Smooth muscle cell (in vitro differentiated cells): ENCODE measurements around the gene PRRG2. TPM values are rescaled to one million over a fixed set of nuclear protein-coding genes. Genes with fewer than 3 reads are reported as not detected.
"Not testable (repeated sequence)": the region's sequence is repeated elsewhere in the genome, so short reads cannot be mapped to it uniquely, and the experiment has no call there.

Experiments used
- DNase-seq: peaks from one replicate; lab custom pipeline; 2025; ENCODE audit not compliant: unreplicated experiment; lab: John Stamatoyannopoulos, UW
- H2AFZ ChIP-seq: fragments of 200-600 bp; sonication (generic); 2 replicates; pipeline ENCODE4 v1.6.0; 2016; ENCODE audit warnings: antibody characterized with exemption, low read depth, mild to moderate bottlenecking
- H3F3A ChIP-seq: fragments of 200-600 bp; sonication (generic); 2 replicates; pipeline ENCODE4 v1.6.0; 2017; ENCODE audit warnings: antibody characterized with exemption, low read depth
- H3K27ac ChIP-seq: fragments of 200-600 bp; sonication (generic); 2 replicates; pipeline ENCODE4 v1.5.1; 2016; ENCODE audit warnings: low read depth, mild to moderate bottlenecking
- H3K27me3 ChIP-seq: fragments of 200-600 bp; sonication (generic); 2 replicates; pipeline ENCODE4 v1.6.1; 2016; ENCODE audit warnings: low read depth, mild to moderate bottlenecking
- H3K36me3 ChIP-seq: fragments of 200-600 bp; sonication (generic); 2 replicates; pipeline ENCODE4 v1.5.1; 2016; ENCODE audit warnings: low read depth
- H3K4me1 ChIP-seq: fragments of 200-600 bp; sonication (generic); 2 replicates; pipeline ENCODE4 v1.5.1; 2016; ENCODE audit warnings: low read depth
- H3K4me2 ChIP-seq: fragments of 200-600 bp; sonication (generic); 2 replicates; pipeline ENCODE4 v1.6.0; 2016; ENCODE audit warnings: mild to moderate bottlenecking
- H3K4me3 ChIP-seq: fragments of 200-600 bp; sonication (generic); 2 replicates; pipeline ENCODE4 v1.5.1; 2016; ENCODE audit warnings: mild to moderate bottlenecking
- H3K79me2 ChIP-seq: fragments of 200-600 bp; sonication (generic); 2 replicates; pipeline ENCODE4 v1.6.0; 2016; ENCODE audit warnings: low read depth, mild to moderate bottlenecking
- H3K9ac ChIP-seq: fragments of 200-600 bp; sonication (generic); 2 replicates; pipeline ENCODE4 v1.6.0; 2016; ENCODE audit warnings: low read depth
- H3K9me3 ChIP-seq: fragments of 200-600 bp; sonication (generic); replicated peaks from 2 replicates; pipeline ENCODE4 v1.5.1; 2016; ENCODE audit warnings: low read depth
- H4K20me1 ChIP-seq: fragments of 200-600 bp; sonication (generic); 2 replicates; pipeline ENCODE4 v1.6.0; 2016; ENCODE audit warnings: low read depth
- WGBS: methylation state at CpG from one replicate; pipeline ENCODE4 v1.1.7; 2016; ENCODE audit warnings: low lambda C conversion rate; 5-methylcytosine and 5-hydroxymethylcytosine counted together
- polyA plus RNA-seq: library from polyadenylated mRNA; unstranded; fragments of >200 nt; fragmentation: Nextera tagmentation; extraction: Ambion mirVana; gene quantifications from 2 replicates; pipeline ENCODE4 v1.2.1, GENCODE V29; 2016
- total RNA-seq: library from RNA; depleted of rRNA; stranded (reverse); fragments of >200 nt; gene quantifications from 2 replicates; pipeline ENCODE4 v1.2.3, GENCODE V29; 2014
- TF ChIP-seq, protein P1 (sequence below): fragments of 200-600 bp; sonication (generic); IDR thresholded peaks from 2 replicates; pipeline ENCODE4 v1.5.1; 2017; ENCODE audit warnings: borderline replicate concordance, mild to moderate bottlenecking, antibody characterized with exemption; ENCODE audit not compliant: insufficient read depth, poor library complexity, severe bottlenecking

Gene PRRG2
- total and polyA plus RNA-seq, 2 experiments from 2014 or later: 0.24 to 13.5 TPM

DNA sequence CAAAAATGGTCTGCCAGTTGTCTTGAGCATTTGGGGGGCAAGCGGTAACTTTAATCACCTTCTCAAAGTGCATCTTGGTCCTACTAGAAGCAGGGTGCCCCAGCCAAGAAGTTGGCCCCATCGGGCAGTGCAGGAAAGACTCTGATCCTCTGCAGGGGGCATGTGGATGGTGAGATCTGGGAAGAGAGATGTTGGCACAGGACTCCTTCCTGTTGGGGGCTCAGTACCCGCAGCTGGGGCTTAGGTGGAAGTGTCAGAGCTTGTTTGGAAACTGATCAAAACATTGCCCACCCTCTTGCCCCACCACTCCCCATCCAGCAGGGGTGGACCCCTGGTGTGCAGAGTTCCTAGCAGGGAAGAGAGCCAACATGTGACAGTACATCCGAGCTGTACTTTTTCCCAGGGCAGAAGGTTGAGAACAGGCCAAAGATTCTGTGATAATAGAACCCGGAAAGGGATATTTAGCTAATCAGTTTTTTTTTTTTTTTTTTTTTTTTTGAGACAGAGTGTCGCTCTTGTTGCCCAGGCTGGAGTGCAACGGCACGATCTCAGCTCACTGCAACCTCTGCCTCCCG is 50.0 kb downstream of the PRRG2 start:
- H3K9ac ChIP-seq: no peak overlapping the region
- TF ChIP-seq, protein P1, sequence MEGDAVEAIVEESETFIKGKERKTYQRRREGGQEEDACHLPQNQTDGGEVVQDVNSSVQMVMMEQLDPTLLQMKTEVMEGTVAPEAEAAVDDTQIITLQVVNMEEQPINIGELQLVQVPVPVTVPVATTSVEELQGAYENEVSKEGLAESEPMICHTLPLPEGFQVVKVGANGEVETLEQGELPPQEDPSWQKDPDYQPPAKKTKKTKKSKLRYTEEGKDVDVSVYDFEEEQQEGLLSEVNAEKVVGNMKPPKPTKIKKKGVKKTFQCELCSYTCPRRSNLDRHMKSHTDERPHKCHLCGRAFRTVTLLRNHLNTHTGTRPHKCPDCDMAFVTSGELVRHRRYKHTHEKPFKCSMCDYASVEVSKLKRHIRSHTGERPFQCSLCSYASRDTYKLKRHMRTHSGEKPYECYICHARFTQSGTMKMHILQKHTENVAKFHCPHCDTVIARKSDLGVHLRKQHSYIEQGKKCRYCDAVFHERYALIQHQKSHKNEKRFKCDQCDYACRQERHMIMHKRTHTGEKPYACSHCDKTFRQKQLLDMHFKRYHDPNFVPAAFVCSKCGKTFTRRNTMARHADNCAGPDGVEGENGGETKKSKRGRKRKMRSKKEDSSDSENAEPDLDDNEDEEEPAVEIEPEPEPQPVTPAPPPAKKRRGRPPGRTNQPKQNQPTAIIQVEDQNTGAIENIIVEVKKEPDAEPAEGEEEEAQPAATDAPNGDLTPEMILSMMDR: no peak
- no peak for DNase-seq
- no peaks in the 10 kb centered on the region for H3K4me1 ChIP-seq
- H3K27ac ChIP-seq: no peak overlapping the region
- peaks cover 7% of the 10 kb centered on the region for H3F3A ChIP-seq
- no peak overlapping the region for H2AFZ ChIP-seq
- no peaks in the 10 kb centered on the region for H3K79me2 ChIP-seq
- H3K36me3 ChIP-seq: no peaks in the 10 kb centered on the region
- no peak overlapping the region for H3K4me3 ChIP-seq
- no peaks in the 10 kb centered on the region for H3K9me3 ChIP-seq
- no peaks in the 10 kb centered on the region for H3K27me3 ChIP-seq
- no peaks in the 10 kb centered on the region for H4K20me1 ChIP-seq
- H3K4me2 ChIP-seq: no peak overlapping the region
- 88% methylated on average over 5 of the region's 9 CpGs for WGBS

DNA sequence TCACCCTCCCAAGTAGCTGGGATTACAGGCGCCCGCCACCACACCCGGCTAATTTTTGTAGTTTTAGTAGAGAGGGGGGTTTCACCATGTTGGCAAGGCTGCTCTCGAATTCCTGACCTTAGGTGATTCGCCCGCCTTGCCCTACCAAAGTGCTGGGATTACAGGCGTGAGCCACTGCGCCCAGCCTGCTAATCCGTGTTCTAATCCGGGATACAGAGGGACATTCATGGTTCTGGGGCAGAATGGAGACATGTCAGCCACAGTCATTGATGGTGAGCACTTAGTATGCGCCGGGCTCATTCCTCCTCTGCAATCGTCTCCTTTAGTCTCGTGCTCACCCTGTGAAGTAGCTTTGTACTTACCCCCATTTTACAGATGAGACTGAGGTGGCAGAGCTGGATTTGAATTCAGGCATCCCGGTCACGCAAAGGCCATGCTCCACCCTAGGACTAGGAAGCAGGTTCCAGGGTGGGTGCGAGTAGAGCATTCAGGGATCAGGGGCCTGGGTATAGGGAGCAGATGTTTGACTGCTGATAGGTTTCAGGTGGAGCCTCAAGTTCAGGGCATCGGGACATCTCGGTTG is 50.6 kb downstream of the PRRG2 start:
- 93% methylated on average over 19 of the region's 19 CpGs for WGBS

DNA sequence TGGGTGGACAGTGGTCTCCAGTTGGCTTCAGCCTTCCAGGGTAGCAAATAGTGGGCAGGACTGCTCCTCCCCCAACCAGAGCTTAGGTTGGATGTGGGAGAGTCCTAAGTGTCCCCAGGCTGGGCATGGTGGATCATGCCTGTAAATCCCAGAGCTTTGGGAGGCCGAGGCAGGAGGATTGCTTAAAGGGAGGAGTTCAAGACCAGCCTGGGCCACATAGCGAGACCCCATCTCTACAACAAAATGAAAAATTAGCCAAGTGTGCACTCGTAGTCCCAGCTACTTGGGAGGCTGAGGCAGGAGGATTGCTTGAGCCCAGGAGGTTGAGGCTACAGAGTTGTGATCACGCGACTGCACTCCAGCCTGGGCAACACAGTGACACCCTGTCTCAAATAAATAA is 51.5 kb downstream of the PRRG2 start:
- H3K36me3 ChIP-seq: no peaks in the 10 kb centered on the region
- H3K4me1 ChIP-seq: no peaks in the 10 kb centered on the region
- no peaks in the 10 kb centered on the region for H4K20me1 ChIP-seq
- DNase-seq: no peak
- over 99% methylated on average over 5 of the region's 5 CpGs for WGBS
- no peak overlapping the region for H3K4me2 ChIP-seq
- TF ChIP-seq, protein P1: no peak
- no peak overlapping the region for H3K27ac ChIP-seq
- H2AFZ ChIP-seq: no peak overlapping the region
- H3K9me3 ChIP-seq: no peaks in the 10 kb centered on the region
- H3K9ac ChIP-seq: no peak overlapping the region
- peaks cover 7% of the 10 kb centered on the region for H3F3A ChIP-seq
- H3K79me2 ChIP-seq: no peaks in the 10 kb centered on the region
- H3K4me3 ChIP-seq: no peak overlapping the region
- no peaks in the 10 kb centered on the region for H3K27me3 ChIP-seq

More for the DNA sequence above, 50.6 kb downstream of the PRRG2 start:
- peaks cover 7% of the 10 kb centered on the region for H3F3A ChIP-seq
- no peak overlapping the region for H2AFZ ChIP-seq
- H3K4me1 ChIP-seq: no peaks in the 10 kb centered on the region
- DNase-seq: no peak
- H3K9ac ChIP-seq: no peak overlapping the region
- H3K4me3 ChIP-seq: no peak overlapping the region
- H3K27me3 ChIP-seq: no peaks in the 10 kb centered on the region
- no peak overlapping the region for H3K27ac ChIP-seq
- no peaks in the 10 kb centered on the region for H3K36me3 ChIP-seq
- TF ChIP-seq, protein P1: no peak
- H3K79me2 ChIP-seq: no peaks in the 10 kb centered on the region
- no peaks in the 10 kb centered on the region for H4K20me1 ChIP-seq
- H3K9me3 ChIP-seq: no peaks in the 10 kb centered on the region
- no peak overlapping the region for H3K4me2 ChIP-seq

DNA sequence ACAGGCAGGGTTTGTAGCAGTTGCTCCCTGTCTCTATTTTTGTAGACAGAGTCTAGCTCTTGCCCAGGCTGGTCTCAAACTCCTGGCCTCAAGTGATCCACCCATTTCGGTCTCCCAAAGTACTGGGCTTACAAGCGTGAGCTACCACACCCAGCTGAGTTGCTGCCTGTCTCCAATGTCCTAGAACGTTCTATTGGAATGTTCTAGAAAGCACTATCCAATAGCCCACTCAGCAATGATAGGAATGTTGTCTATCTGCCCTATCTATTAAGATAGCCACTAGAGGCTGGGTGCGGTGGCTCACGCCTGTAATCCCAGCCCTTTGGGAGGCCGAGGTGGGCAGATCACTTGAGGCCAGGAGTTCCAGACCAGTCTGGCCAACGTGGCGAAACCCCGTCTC is 52.2 kb downstream of the PRRG2 start:
- DNase-seq, H3K27me3 ChIP-seq, H3K36me3 ChIP-seq, H3K9ac ChIP-seq, H4K20me1 ChIP-seq, H3K4me2 ChIP-seq, H3K79me2 ChIP-seq, H3K4me1 ChIP-seq, H3F3A ChIP-seq, H3K4me3 ChIP-seq, H3K27ac ChIP-seq, H2AFZ ChIP-seq, H3K9me3 ChIP-seq: not testable (repeated sequence)
- WGBS: 77% methylated on average over 9 of the region's 9 CpGs
